GM23248 (cell line): ENCODE results near the gene GARRE1. TPM values are rescaled to one million over a fixed set of nuclear protein-coding genes. Genes with fewer than 3 reads are reported as not detected.
"Not testable (repeated sequence)": the region's sequence is repeated elsewhere in the genome, so short reads cannot be mapped to it uniquely, and the experiment has no call there.

Experiments used
- DNase-seq: peaks from one replicate; pipeline ENCODE4 v3.0.0-alpha.2; 2015
- H2AFZ ChIP-seq: fragments of 200-600 bp; sonication (generic); 2 replicates; pipeline ENCODE4 v1.6.1; 2016; ENCODE audit warnings: antibody characterized with exemption
- H3F3A ChIP-seq: fragments of 200-600 bp; sonication (generic); 2 replicates; pipeline ENCODE4 v1.6.1; 2016; ENCODE audit warnings: mild to moderate bottlenecking, antibody characterized with exemption, mixed run types; ENCODE audit not compliant: insufficient read depth
- H3K27ac ChIP-seq: fragments of 200-600 bp; sonication (generic); 2 replicates; pipeline ENCODE4 v1.5.1; 2016; ENCODE audit warnings: mild to moderate bottlenecking
- H3K27me3 ChIP-seq: fragments of 200-600 bp; sonication (generic); replicated peaks from 2 replicates; pipeline ENCODE4 v1.6.1; 2016; ENCODE audit warnings: mild to moderate bottlenecking; ENCODE audit not compliant: insufficient read depth
- H3K36me3 ChIP-seq: fragments of 200-600 bp; sonication (generic); 2 replicates; pipeline ENCODE4 v1.6.1; 2016; ENCODE audit warnings: low read depth, mild to moderate bottlenecking
- H3K4me1 ChIP-seq: fragments of 200-600 bp; sonication (generic); 2 replicates; pipeline ENCODE4 v1.6.1; 2016; ENCODE audit warnings: mild to moderate bottlenecking; ENCODE audit not compliant: insufficient read depth
- H3K4me2 ChIP-seq: fragments of 200-600 bp; sonication (generic); one replicate; pipeline ENCODE4 v1.6.1; 2016; ENCODE audit warnings: mild to moderate bottlenecking; ENCODE audit not compliant: unreplicated experiment
- H3K4me3 ChIP-seq: fragments of 200-600 bp; sonication (generic); 2 replicates; pipeline ENCODE4 v1.5.1; 2016; ENCODE audit warnings: mild to moderate bottlenecking
- H3K79me2 ChIP-seq: fragments of 200-600 bp; sonication (generic); 2 replicates; pipeline ENCODE4 v1.6.1; 2016; ENCODE audit warnings: mild to moderate bottlenecking; ENCODE audit not compliant: insufficient read depth
- H3K9ac ChIP-seq: fragments of 200-600 bp; sonication (generic); 2 replicates; pipeline ENCODE4 v1.6.1; 2016; ENCODE audit warnings: mild to moderate bottlenecking
- H3K9me2 ChIP-seq: fragments of 200-600 bp; sonication (generic); 2 replicates; pipeline ENCODE4 v1.6.1; 2016; ENCODE audit warnings: mixed run types, mild to moderate bottlenecking, moderate library complexity; ENCODE audit not compliant: insufficient read depth
- H3K9me3 ChIP-seq: fragments of 200-600 bp; sonication (generic); one replicate; pipeline ENCODE4 v1.6.1; 2017; ENCODE audit warnings: low read depth
- H4K20me1 ChIP-seq: fragments of 200-600 bp; sonication (generic); 2 replicates; pipeline ENCODE4 v1.6.0; 2016; ENCODE audit not compliant: insufficient read depth
- EZH2 ChIP-seq: fragments of 200-600 bp; sonication (generic); IDR thresholded peaks from 2 replicates; pipeline ENCODE4 v1.6.1; 2018; ENCODE audit warnings: antibody characterized with exemption, mild to moderate bottlenecking; ENCODE audit not compliant: insufficient read depth, poor library complexity, severe bottlenecking
- EZH2phosphoT487 ChIP-seq: fragments of 200-600 bp; sonication (generic); IDR thresholded peaks from 2 replicates; pipeline ENCODE4 v1.6.1; 2018; ENCODE audit warnings: antibody characterized with exemption, moderate library complexity, mild to moderate bottlenecking, low read depth; ENCODE audit not compliant: insufficient read depth
- WGBS, 2 experiments: methylation state at CpG; one replicate each; pipeline ENCODE4 v1.1.6; 2015 to 2017; ENCODE audit warnings: low lambda C conversion rate in 2 of 2, low coverage in 1 of 2; ENCODE audit errors: missing lambda C conversion rate in 2 of 2; 5-methylcytosine and 5-hydroxymethylcytosine counted together
- in situ Hi-C: fragments of 300-500 bp; cut with MboI; formaldehyde crosslinking; loops from 2 replicates; pipeline ENCODE4 v1.15.0; 2020
- polyA plus RNA-seq: library from polyadenylated mRNA; unstranded; fragments of >200 nt; fragmentation: Nextera tagmentation; extraction: Ambion mirVana; gene quantifications from 2 replicates; pipeline ENCODE4 v1.2.1, GENCODE V29; 2016
- total RNA-seq: library from RNA; depleted of rRNA; stranded (reverse); fragments of >200 nt; shearing (Covaris generic); gene quantifications from 2 replicates; pipeline ENCODE4 v1.2.3, GENCODE V29; 2014

The GARRE1 gene
- total and polyA plus RNA-seq, 2 experiments from 2014 or later = 12.1 to 19.0 TPM

- H2AFZ ChIP-seq = no peak overlapping the region
- no peaks in the 10 kb centered on the region for H3K27me3 ChIP-seq
- WGBS, 2 experiments = 81 to 85% methylated on average over 4 of the region's 4 CpGs
- no peak overlapping the region for H3K4me2 ChIP-seq
- no peaks in the 10 kb centered on the region for H3K9me3 ChIP-seq
- H3K27ac ChIP-seq = no peak overlapping the region
- TF ChIP-seq EZH2phosphoT487 (no peak), EZH2 (no peak)
- peaks cover 78% of the 10 kb centered on the region for H3K79me2 ChIP-seq
- H3K36me3 ChIP-seq = 0 out of 2 replicates have a peak, but pooled peaks cover 6% of the 10 kb centered on the region
- H3K9me2 ChIP-seq = no peaks in the 10 kb centered on the region
- H3F3A ChIP-seq = peaks cover 36% of the 10 kb centered on the region
- DNase-seq = no peak
- no peaks in the 10 kb centered on the region for H4K20me1 ChIP-seq
- in situ Hi-C loops = no loop called here
- H3K4me1 ChIP-seq = peaks cover 29% of the 10 kb centered on the region
- H3K9ac ChIP-seq = no peak overlapping the region
- H3K4me3 ChIP-seq = no peak overlapping the region
Observed at GRCh38 chr19:34277244-34277643, 22.9 kb downstream of the GARRE1 start.

GRCh38 chr19:34278783-34279182, 24.4 kb downstream of the GARRE1 start:
- Histone ChIP-seq H3K9me3 (no peaks in the 10 kb centered on the region), H2AFZ (no peak overlapping the region), H3K9me2 (no peaks in the 10 kb centered on the region), H3K27ac (no peak overlapping the region), H3K4me2 (no peak overlapping the region), H3K4me3 (no peak overlapping the region), H3K27me3 (no peaks in the 10 kb centered on the region), H3K4me1 (peaks cover 19% of the 10 kb centered on the region), H4K20me1 (no peaks in the 10 kb centered on the region), H3K9ac (no peak overlapping the region), H3K36me3 (0 out of 2 replicates have a peak, but pooled peaks cover 6% of the 10 kb centered on the region), H3K79me2 (peaks cover 77% of the 10 kb centered on the region), H3F3A (peaks cover 28% of the 10 kb centered on the region)
- in situ Hi-C loops = no loop called here
- WGBS, 2 experiments = 98 to 99% methylated on average over 4 of the region's 4 CpGs
- no peak for TF ChIP-seq EZH2phosphoT487
- TF ChIP-seq EZH2 = no peak
- no peak for DNase-seq

- DNase-seq, H2AFZ ChIP-seq, H3K27ac ChIP-seq, H3K9me2 ChIP-seq, H3K36me3 ChIP-seq, H3K4me3 ChIP-seq, H3K4me1 ChIP-seq, H3K4me2 ChIP-seq, H3F3A ChIP-seq, H4K20me1 ChIP-seq, H3K9ac ChIP-seq, H3K9me3 ChIP-seq, in situ Hi-C loops, H3K27me3 ChIP-seq: not testable (repeated sequence)
- peaks cover 88% of the 10 kb centered on the region for H3K79me2 ChIP-seq
- 100% methylated on average over 2 of the region's 2 CpGs for WGBS, 2 experiments
Observed at GRCh38 chr19:34281444-34281843, 27.1 kb downstream of the GARRE1 start.

- Histone ChIP-seq H4K20me1 (no peaks in the 10 kb centered on the region), H3K9ac (no peak overlapping the region), H3K9me2 (no peaks in the 10 kb centered on the region), H3K9me3 (no peaks in the 10 kb centered on the region), H3K4me3 (no peak overlapping the region), H3F3A (0 out of 2 replicates have a peak, but pooled peaks cover 5% of the 10 kb centered on the region), H3K36me3 (peaks cover 9% of the 10 kb centered on the region; the same call in 1 of the 2 replicates), H3K27me3 (no peaks in the 10 kb centered on the region), H2AFZ (no peak overlapping the region), H3K4me2 (no peak overlapping the region), H3K79me2 (peaks cover 84% of the 10 kb centered on the region), H3K4me1 (no peaks in the 10 kb centered on the region), H3K27ac (no peak overlapping the region)
- in situ Hi-C loops = no loop called here
- TF ChIP-seq EZH2 (no peak), EZH2phosphoT487 (no peak)
- WGBS, 2 experiments = 95 to 98% methylated on average over 2 of the region's 2 CpGs
- DNase-seq = no peak
Observed at GRCh38 chr19:34282611-34283519, 28.5 kb downstream of the GARRE1 start.
